Measurements from ENCODE around the gene RNF215.
"Not testable (repeated sequence)": the region's sequence is repeated elsewhere in the genome, so short reads cannot be mapped to it uniquely, and the experiment has no call there.

Gene RNF215

GRCh38 chr22:30338802-30339201 lies 48.4 kb downstream of the RNF215 start:
- DNase-seq (ENCODE audit: insufficient read length, low spot score) (no peak), FAIRE-seq (no peak)
- TF ChIP-seq POLR2A (IDR thresholded peaks at IDR 0.05; ENCODE audit: low read depth, low read length), result no peak
- TF ChIP-seq POLR2AphosphoS5 (IDR thresholded peaks at IDR 0.05; ENCODE audit: low read depth, low read length), result no peak
- TF ChIP-seq SPI1 (IDR thresholded peaks at IDR 0.05; ENCODE audit: low read depth, low read length), result no peak
- no peak for TF ChIP-seq PAX5 (IDR thresholded peaks at IDR 0.05; ENCODE audit: insufficient read depth, low read length, severe bottlenecking)
- no peak for TF ChIP-seq TAF1 (IDR thresholded peaks at IDR 0.05; ENCODE audit: low read depth, low read length)
- TF ChIP-seq POU2F2 (IDR thresholded peaks at IDR 0.05; ENCODE audit: low read depth, low read length), result no peak

- not testable (repeated sequence) for FAIRE-seq; DNase-seq (ENCODE audit: insufficient read length, low spot score)
Measured at GRCh38 chr22:30338341-30338740, 48.9 kb downstream of the RNF215 start.

GRCh38 chr22:30337461-30337778 lies 49.8 kb downstream of the RNF215 start:
- DNase-seq (ENCODE audit: insufficient read length, low spot score), result no peak
- no peak for FAIRE-seq
- TF ChIP-seq PAX5 (IDR thresholded peaks at IDR 0.05; ENCODE audit: insufficient read depth, low read length, severe bottlenecking) (no peak), SPI1 (IDR thresholded peaks at IDR 0.05; ENCODE audit: low read depth, low read length) (no peak), POU2F2 (IDR thresholded peaks at IDR 0.05; ENCODE audit: low read depth, low read length) (no peak), POLR2A (IDR thresholded peaks at IDR 0.05; ENCODE audit: low read depth, low read length) (no peak), POLR2AphosphoS5 (IDR thresholded peaks at IDR 0.05; ENCODE audit: low read depth, low read length) (no peak), TAF1 (IDR thresholded peaks at IDR 0.05; ENCODE audit: low read depth, low read length) (no peak)

GRCh38 chr22:30336752-30337460 lies 50.3 kb downstream of the RNF215 start:
- DNase-seq (ENCODE audit: insufficient read length, low spot score), result no peak
- no peak for TF ChIP-seq POU2F2 (IDR thresholded peaks at IDR 0.05; ENCODE audit: low read depth, low read length)
- TF ChIP-seq POLR2AphosphoS5 (IDR thresholded peaks at IDR 0.05; ENCODE audit: low read depth, low read length), result no peak
- no peak for TF ChIP-seq TAF1 (IDR thresholded peaks at IDR 0.05; ENCODE audit: low read depth, low read length)
- no peak for TF ChIP-seq SPI1 (IDR thresholded peaks at IDR 0.05; ENCODE audit: low read depth, low read length)
- TF ChIP-seq POLR2A (IDR thresholded peaks at IDR 0.05; ENCODE audit: low read depth, low read length), result no peak
- TF ChIP-seq PAX5 (IDR thresholded peaks at IDR 0.05; ENCODE audit: insufficient read depth, low read length, severe bottlenecking), result no peak
- no peak for FAIRE-seq

- DNase-seq (ENCODE audit: insufficient read length, low spot score), result no peak
- TF ChIP-seq POU2F2 (IDR thresholded peaks at IDR 0.05; ENCODE audit: low read depth, low read length), result no peak
- no peak for TF ChIP-seq PAX5 (IDR thresholded peaks at IDR 0.05; ENCODE audit: insufficient read depth, low read length, severe bottlenecking)
- no peak for TF ChIP-seq SPI1 (IDR thresholded peaks at IDR 0.05; ENCODE audit: low read depth, low read length)
- no peak for TF ChIP-seq POLR2A (IDR thresholded peaks at IDR 0.05; ENCODE audit: low read depth, low read length)
- no peak for TF ChIP-seq POLR2AphosphoS5 (IDR thresholded peaks at IDR 0.05; ENCODE audit: low read depth, low read length)
- TF ChIP-seq TAF1 (IDR thresholded peaks at IDR 0.05; ENCODE audit: low read depth, low read length), result no peak
- FAIRE-seq, result no peak
Measured at GRCh38 chr22:30335236-30335635, 52.0 kb downstream of the RNF215 start.

GRCh38 chr22:30334646-30335045 lies 52.6 kb downstream of the RNF215 start:
- FAIRE-seq (no peak), DNase-seq (ENCODE audit: insufficient read length, low spot score) (no peak)
- TF ChIP-seq POLR2AphosphoS5 (IDR thresholded peaks at IDR 0.05; ENCODE audit: low read depth, low read length) (no peak), PAX5 (IDR thresholded peaks at IDR 0.05; ENCODE audit: insufficient read depth, low read length, severe bottlenecking) (no peak), POLR2A (IDR thresholded peaks at IDR 0.05; ENCODE audit: low read depth, low read length) (no peak), TAF1 (IDR thresholded peaks at IDR 0.05; ENCODE audit: low read depth, low read length) (no peak), SPI1 (IDR thresholded peaks at IDR 0.05; ENCODE audit: low read depth, low read length) (no peak)

- FAIRE-seq (no peak), DNase-seq (ENCODE audit: insufficient read length, low spot score) (no peak)
- no peak for TF ChIP-seq SPI1 (IDR thresholded peaks at IDR 0.05; ENCODE audit: low read depth, low read length)
- no peak for TF ChIP-seq POLR2A (IDR thresholded peaks at IDR 0.05; ENCODE audit: low read depth, low read length)
- TF ChIP-seq TAF1 (IDR thresholded peaks at IDR 0.05; ENCODE audit: low read depth, low read length), result no peak
- no peak for TF ChIP-seq POU2F2 (IDR thresholded peaks at IDR 0.05; ENCODE audit: low read depth, low read length)
Measured at GRCh38 chr22:30333707-30334087, 53.5 kb downstream of the RNF215 start.

- no peak for DNase-seq (ENCODE audit: insufficient read length, low spot score)
- TF ChIP-seq POU2F2 (IDR thresholded peaks at IDR 0.05; ENCODE audit: low read depth, low read length), result no peak
- TF ChIP-seq POLR2AphosphoS5 (IDR thresholded peaks at IDR 0.05; ENCODE audit: low read depth, low read length), result 0 out of 2 replicates have a peak, but pooled peaks have one; percentile 18
- FAIRE-seq, result no peak
Measured at GRCh38 chr22:30332994-30333706, 54.1 kb downstream of the RNF215 start.

GRCh38 chr22:30332551-30332950 lies 54.7 kb downstream of the RNF215 start:
- no peak for FAIRE-seq
- DNase-seq (ENCODE audit: insufficient read length, low spot score), result no peak
- no peak for TF ChIP-seq SPI1 (IDR thresholded peaks at IDR 0.05; ENCODE audit: low read depth, low read length)
- no peak for TF ChIP-seq TAF1 (IDR thresholded peaks at IDR 0.05; ENCODE audit: low read depth, low read length)
- TF ChIP-seq POU2F2 (IDR thresholded peaks at IDR 0.05; ENCODE audit: low read depth, low read length), result no peak
- TF ChIP-seq POLR2AphosphoS5 (IDR thresholded peaks at IDR 0.05; ENCODE audit: low read depth, low read length), result no peak
- no peak for TF ChIP-seq PAX5 (IDR thresholded peaks at IDR 0.05; ENCODE audit: insufficient read depth, low read length, severe bottlenecking)
- TF ChIP-seq POLR2A (IDR thresholded peaks at IDR 0.05; ENCODE audit: low read depth, low read length), result no peak
